ENCODE measurements around the gene PITRM1.
"Not testable (repeated sequence)": the region's sequence is repeated elsewhere in the genome, so short reads cannot be mapped to it uniquely, and the experiment has no call there.

Gene PITRM1, protein sequence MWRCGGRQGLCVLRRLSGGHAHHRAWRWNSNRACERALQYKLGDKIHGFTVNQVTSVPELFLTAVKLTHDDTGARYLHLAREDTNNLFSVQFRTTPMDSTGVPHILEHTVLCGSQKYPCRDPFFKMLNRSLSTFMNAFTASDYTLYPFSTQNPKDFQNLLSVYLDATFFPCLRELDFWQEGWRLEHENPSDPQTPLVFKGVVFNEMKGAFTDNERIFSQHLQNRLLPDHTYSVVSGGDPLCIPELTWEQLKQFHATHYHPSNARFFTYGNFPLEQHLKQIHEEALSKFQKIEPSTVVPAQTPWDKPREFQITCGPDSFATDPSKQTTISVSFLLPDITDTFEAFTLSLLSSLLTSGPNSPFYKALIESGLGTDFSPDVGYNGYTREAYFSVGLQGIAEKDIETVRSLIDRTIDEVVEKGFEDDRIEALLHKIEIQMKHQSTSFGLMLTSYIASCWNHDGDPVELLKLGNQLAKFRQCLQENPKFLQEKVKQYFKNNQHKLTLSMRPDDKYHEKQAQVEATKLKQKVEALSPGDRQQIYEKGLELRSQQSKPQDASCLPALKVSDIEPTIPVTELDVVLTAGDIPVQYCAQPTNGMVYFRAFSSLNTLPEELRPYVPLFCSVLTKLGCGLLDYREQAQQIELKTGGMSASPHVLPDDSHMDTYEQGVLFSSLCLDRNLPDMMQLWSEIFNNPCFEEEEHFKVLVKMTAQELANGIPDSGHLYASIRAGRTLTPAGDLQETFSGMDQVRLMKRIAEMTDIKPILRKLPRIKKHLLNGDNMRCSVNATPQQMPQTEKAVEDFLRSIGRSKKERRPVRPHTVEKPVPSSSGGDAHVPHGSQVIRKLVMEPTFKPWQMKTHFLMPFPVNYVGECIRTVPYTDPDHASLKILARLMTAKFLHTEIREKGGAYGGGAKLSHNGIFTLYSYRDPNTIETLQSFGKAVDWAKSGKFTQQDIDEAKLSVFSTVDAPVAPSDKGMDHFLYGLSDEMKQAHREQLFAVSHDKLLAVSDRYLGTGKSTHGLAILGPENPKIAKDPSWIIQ

DNA sequence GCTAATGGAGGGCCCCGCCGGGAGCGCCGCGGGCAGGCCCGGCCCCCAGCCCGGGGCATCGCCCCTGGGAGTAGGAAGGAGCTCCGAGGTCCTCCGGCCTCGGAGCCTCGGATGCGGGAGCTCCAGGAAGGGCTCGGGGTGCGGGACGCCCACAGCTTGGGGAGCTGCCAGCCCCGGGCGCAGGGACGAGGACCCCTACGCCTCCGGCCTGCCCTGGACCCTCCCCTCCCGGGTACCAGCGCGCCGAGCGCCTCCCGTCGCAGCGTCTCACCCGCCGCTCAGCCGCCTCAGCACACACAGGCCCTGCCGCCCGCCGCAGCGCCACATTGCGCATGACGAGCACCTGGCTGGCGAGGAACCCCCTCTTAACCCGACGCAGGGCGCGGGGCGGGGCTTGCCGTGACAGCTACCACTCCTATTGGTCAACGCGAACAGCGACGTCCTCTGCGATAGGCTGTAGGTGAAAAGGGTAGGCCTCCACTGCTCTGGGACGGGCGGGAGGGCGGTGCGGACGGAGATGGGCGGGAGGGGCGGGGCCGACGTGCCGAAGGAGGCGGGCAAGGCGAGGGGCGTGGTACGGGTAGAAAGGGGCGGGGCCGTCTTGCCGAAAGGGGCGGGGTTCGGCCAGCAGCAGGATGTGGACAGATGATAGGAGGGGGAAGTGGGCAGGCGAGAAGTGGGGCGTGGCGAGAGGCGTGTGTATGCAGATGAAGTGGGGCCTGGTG lies at the start of gene PITRM1:
Gene PITRM1 (minus strand): TSS at position 337 of the 725 bp plus-strand sequence. CDS start 10 bp downstream, at position 327.
- peak; percentile 98 to 99 for DNase-seq (ENCODE audit: low read depth in 2 of 2)

DNA sequence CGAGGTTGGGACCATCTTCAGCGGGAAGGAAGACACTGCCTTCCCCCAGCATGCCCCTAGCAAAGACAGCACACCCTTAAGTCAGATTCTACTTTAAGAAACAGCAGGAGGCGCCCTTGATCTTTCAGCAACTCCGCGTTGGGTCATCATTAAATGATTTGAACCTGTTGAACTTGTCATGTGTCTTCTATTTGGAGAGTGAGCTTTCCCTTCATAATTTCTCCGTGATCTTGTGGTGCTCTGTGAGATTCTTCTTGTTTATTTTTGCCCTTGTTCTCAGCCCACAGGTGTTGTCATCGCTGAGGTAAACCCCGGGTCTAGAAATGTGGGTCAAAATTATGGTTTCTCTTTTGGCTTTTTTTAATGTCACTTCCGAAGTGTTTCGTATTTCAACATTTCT lies 49.5 kb upstream of the PITRM1 start:
- DNase-seq (ENCODE audit: low read depth in 2 of 2), result no peak

DNA sequence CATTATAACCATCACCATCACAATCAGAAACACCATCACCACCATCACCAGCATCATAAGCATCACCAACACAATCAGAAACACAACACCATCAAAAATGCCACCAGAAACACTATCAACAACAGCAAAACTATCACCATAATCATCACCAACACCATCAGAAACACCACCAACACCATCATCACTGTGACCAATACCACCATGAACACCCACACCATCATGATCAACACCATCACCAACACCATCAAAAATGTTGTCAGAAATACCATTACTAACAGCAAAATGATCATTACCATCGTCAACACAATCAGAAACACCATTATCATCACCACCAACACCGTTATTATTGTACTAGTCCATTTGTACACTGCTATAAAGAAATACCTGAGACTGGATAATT lies 49.0 kb upstream of the PITRM1 start:
- DNase-seq (ENCODE audit: low read depth in 2 of 2), result not testable (repeated sequence)

DNA sequence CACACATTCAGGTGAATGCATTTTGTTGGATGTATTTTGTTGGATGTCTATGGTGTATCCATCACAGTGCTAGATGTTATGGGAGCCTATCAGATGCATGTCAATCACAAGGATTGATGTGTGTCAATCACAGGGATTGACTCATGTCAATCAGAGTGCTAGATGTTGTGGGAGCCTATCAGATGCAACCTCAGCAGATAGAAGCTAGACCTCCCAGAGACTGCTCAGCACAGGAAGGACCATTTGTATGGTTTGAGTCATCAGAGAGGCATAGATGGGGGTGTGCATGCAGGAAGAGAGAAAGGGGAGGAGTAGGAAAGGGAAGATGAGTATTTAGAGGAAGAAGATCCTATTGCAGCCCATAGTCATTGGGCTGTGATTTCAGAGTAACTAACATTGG lies 48.3 kb upstream of the PITRM1 start:
- no peak for DNase-seq (ENCODE audit: low read depth in 2 of 2)

DNA sequence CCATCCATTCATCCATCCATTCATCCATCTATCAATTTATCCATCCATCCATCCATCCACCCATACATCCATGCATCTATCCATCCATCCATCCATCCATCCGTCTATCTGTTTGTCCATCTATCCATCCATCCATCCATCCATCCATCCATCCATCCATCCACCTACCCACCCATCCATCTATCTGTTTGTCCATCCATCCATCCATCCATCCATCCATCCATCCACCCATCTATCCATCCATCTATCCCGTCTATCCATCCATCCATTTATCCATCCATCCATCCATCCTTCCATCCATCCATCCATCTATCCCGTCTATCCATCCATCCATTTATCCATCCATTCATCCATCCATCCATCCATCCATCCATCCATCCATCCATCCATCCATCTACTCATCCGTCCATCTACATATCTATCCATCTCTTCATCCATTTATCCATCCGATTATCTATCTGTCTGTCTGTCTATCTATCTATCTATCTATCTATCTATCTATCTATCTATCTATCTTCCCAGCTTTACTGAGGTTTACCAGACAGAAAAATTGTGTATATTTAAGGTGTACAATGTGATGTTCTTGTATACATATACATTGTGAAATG lies 46.5 kb upstream of the PITRM1 start:
- not testable (repeated sequence) for DNase-seq (ENCODE audit: low read depth in 2 of 2)

DNA sequence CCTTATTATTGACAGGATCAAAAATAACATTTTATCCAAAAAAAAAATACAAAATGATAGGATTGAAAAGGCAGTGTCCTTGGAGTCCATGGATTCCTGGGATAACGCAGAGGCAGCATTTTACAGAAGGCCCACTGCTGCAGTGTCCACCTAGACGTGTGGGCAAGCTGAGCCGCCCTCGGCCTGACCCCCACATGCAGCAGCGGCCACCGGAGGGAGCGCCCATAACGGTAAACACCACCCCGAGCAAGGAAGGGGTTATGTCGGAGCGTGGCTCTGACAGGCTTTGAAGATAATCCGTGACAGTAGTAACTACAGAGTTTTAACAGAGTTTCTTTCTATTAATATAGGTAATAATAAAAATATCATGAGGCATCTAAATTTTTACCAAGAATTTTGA lies 45.3 kb upstream of the PITRM1 start:
- DNase-seq (ENCODE audit: low read depth in 2 of 2), result no peak

DNA sequence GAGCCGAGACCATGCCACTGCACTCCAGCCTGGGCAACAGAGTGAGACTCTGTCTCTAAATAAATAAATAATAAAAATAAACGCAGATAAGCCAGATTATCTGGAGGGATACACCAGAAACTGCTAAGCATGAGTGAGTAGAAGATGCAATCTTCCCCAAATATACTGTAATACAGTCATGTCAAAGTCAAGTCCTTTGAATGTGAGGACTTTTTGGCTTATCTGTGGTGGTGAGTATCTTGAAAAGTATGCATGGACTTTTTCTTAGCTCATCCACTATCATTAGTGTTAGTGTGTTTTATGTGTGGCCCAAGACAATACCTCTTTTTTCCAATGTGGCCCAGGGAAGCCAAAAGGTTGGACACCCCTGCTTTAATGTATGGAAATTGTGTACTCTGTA lies 44.7 kb upstream of the PITRM1 start:
- no peak for DNase-seq (ENCODE audit: low read depth in 2 of 2)

DNA sequence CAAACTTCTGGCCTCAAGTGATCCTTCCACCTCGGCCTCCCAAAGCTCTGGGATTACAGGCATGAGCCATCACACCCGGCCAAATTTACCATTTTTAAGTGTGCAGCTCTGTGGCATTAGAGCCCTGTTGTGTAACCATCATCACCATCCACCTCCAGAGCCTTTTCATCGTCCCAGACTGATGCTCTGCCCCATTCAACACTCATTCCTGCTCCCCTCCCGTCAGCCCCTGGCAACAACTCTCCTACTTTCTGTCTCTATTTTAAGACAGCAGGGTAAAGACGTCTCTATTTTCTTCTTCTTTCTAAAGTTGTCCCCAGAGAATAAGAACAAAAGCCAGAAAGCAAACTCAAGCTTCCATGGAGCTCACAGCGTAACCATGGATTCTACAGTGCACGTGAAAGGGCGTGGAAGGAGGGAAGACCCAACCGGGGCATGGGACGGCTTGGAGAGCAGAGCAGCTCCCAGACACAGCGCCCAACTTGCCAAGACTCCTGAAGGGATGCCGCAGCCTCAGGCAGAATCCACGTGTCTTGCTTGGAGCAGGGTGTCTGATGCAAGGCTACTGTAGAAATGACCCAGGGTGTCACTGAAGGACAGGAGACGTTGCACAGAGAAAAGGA lies 42.7 kb upstream of the PITRM1 start:
- no peak for DNase-seq (ENCODE audit: low read depth in 2 of 2)

DNA sequence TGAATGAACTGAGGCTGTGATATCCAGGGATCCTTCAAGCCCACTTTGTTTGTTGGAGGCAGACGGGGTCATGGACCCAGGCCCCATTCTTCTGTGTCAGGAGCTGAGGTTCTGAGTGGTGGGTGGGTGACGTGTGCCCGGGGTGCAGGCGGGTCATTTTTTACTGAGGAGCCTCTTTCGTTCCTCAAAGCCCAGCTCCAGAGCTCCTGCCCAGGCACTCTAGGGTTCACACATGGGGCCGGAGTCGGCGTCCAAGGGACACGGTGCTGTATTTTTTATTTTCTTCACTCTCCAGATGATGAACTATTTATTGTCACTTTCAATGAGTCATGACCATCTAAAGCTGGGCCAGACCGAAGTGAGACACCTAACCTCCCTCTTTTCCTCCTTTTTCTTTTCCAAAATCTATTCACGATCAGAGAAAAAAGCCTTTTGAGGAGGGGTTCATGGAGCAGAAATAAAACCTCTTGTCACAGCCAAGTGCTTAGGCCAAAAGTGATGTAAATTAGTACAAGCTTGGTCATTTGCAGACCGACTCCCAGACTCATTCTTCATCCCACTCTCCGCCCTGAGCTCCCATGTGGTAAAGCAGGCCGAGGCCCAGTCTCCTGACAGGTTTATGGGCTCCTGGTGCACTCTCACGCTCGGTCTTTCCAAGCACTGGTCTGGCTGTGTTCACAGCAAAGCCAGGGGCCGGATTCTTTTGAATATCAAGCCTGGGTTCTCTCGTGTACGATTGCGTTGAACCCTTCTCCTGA lies 41.4 kb upstream of the PITRM1 start:
- DNase-seq (ENCODE audit: low read depth in 2 of 2), result no peak

DNA sequence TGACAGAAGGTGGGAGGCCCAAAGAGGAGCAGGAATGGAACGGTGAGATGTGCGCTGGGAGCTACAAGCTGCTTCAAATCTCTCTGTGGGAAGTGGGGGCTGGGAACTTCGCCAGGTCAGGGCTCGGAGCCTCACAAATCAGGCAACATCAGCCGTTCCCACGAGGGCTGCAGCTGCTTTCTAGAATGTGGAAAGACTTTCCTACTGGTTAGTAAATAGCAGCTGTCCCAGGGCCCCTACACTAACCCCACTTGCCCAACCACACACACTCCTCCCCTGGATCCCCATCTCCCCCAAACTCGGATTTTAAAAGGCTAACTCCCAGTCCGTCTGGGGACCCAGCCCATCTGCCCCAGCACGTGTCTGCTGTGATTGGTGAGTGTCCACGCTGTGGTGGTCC lies 40.6 kb upstream of the PITRM1 start:
- no peak for DNase-seq (ENCODE audit: low read depth in 2 of 2)

DNA sequence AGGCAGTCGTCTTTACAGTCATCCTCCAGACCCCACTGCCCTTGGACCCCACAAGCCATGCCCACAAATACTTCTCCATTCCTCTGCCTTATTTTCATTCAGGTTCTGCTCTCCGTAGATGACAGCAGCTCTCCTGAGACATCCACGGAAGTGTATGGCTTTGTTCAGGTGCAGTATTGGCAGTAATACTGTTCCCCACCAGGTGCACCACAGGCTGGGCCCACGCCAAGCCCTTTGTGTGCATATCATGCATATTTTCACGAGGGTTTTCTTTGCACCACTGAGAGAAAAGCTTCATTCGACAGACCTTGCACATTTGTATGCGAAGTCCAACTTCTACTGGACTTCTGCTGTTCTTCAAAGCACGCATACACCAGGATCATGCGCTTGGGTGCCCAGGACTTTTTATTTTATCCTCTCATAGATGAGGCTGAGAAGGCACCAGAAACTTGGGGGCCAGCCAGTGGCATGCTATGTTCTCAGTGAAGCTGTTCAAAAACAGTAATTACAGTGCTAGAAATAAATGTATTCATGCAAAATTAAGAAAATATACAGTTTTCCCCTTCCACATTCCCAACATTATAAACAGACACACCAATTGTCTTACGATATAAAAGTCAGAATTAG lies 37.8 kb upstream of the PITRM1 start:
- DNase-seq (ENCODE audit: low read depth in 2 of 2), result no peak

DNA sequence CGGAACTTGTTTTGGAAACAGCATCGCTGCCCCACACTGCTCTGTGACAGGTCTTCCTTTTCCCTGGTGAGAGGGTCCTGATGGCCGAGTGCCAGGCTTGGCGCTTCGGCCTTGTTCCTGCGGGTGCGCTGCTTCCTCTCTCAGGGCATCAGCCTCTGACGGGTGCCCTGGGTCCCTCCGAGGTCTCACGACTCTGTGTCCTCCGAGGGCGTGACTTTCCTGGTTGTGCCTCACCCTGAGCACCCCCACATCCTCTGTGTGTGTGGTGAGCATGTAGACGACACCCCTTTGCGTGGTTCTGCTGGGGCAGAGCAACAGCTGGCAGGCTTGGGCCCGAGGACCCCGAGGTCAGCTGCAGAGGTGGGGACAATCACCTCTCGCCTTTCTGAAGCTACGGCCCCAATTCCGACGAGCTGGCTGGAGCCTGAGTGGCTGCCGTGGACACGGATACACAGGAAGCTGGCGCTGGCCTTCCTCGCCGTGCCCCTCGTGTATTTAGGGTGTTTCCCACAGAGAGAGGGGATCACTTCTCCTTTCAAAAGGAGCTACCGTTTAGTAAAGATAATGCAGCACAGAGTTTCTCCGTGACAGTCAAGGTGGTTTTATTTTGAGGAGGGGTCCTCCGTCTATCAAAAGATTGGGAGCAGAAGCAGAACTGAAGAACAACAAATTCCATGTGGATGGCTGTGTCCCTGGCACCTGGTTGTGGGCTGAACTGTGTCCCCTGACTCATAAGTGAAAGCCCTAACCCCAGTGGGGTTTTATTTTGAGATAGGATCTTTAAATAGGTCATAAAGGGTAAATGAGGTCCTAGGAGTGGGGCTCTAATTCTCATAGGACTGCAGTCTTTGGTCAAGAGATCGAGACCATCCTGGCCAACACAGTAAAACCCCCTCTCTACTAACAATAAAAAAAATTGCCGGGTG lies 36.2 kb upstream of the PITRM1 start:
- no peak for DNase-seq (ENCODE audit: low read depth in 2 of 2)

DNA sequence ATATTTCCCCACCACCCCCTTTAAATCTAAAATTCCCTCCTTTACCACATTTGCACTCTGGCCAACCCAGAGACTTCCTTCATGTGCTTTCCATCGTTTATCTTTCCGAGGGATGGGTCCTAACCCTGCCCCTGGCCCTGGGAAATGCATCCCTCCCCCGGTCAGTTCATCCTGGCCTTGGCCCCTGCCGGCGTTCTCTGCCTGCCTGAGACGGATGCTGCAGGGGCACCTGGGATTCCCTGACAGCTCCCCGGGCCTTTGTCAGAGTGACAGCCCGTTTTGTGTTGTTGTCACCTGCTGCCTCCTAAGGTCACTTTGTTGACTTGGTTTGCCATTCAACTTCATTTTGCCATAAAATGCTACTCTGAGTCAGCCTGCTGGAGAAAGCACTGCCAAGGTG lies 34.8 kb upstream of the PITRM1 start:
- DNase-seq (ENCODE audit: low read depth in 2 of 2), result no peak

DNA sequence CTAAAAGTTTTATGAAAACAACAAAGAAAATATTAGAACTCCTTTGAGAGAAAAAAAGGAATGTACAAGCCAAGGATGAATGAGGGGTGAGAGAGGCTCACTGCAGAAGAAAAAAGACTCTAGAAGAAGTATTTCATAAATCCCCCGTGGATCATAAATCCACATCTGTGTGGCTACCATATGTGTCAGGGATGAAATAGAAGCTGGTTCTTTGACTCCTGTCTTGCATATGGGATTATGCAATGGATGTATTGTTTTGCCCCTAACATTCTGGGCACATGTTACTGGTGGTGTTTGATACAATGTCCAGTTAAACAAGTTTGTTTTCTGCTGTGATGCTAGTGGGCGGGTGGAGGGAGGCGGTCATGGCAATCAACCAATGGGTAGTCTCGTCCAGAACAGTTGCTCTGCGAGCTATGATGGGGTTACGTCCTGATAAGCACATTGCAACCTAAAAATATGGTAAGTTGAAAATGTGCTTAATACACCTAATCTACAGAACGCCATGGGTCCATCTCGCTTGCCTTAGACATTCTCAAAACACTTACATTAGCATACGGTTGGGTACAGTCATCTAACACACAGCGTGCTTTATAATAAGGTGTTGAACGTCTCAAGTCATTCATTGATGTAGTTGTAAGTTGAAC lies 34.1 kb upstream of the PITRM1 start:
- DNase-seq (ENCODE audit: low read depth in 2 of 2), result no peak

DNA sequence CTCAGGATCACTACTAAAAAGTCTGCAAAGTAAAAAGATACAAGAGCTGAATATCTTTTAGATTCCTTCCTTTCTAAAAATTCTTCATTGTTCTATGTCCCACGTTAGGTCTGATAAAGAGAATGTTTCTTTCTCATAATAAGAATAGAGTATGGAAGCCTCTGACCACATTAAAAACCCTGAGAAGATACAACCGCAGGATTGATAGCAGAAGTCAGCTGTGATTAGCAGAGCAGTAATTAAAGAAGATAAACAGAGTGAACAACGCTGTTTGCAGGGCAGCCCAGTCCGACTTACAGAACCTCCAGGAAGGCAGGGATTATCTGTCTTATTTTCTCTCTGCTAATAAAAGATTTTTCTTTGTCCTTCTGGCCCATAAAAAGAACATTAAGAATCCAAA lies 31.4 kb upstream of the PITRM1 start:
- no peak for DNase-seq (ENCODE audit: low read depth in 2 of 2)

DNA sequence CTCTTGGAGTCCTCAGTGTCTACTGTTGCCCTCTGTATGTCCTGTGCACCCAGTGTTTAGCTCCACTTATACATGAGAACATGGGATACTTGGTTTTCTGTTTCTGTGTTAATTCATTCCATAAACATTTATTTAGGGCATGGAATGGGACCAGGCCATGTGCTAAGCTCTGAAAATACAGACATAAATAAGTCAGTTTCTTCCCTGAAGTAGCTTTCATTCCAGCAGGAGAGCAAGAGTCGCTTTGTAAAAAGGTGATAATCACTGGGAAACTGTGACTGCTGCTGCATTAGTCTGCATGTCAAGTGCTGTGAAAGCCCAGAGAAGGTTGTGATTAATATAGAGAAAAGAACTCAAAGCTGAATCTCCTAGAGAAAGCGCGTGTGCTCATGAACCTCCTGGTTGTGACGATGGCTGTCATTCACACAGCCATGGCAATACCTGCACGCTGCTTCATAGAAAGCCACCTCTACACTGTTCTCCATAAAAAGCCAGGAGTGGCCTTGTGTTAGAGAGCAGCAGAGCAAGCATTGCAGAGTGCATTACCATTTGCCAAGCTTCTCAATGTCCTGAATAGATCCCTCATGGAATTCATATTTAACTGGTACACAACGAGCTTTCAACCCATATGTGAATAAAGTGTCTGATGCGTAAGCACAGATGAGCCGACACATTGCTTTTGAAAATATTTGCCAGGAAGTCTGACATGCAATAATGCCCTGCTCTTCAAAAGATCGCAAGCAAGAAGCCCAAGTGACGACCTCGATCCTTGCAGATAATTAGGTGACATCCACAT lies 30.6 kb upstream of the PITRM1 start:
- no peak for DNase-seq (ENCODE audit: low read depth in 2 of 2)

DNA sequence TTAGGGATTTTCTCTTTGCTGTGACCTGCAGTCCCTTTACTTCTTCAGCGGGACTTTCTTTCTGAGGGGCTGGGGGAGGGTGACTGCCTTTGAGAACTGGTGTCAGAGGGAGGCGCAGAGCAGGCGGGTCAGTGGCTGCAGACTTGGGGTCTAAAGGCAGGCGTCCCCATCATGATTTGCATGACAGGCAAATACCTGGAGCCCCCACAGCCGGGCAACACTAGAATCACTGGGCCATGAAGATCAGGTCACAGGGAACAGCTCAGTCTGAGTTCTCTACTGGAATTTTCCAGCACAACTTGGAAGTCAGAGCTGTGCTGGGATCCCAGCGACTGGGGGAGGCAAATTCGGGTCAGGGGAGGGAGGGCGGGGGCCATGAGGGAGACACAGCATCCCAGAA lies 29.2 kb upstream of the PITRM1 start:
- DNase-seq (ENCODE audit: low read depth in 2 of 2), result no peak
